Measurements from ENCODE around the gene KCNN3.

KCNN3 gene

DNA sequence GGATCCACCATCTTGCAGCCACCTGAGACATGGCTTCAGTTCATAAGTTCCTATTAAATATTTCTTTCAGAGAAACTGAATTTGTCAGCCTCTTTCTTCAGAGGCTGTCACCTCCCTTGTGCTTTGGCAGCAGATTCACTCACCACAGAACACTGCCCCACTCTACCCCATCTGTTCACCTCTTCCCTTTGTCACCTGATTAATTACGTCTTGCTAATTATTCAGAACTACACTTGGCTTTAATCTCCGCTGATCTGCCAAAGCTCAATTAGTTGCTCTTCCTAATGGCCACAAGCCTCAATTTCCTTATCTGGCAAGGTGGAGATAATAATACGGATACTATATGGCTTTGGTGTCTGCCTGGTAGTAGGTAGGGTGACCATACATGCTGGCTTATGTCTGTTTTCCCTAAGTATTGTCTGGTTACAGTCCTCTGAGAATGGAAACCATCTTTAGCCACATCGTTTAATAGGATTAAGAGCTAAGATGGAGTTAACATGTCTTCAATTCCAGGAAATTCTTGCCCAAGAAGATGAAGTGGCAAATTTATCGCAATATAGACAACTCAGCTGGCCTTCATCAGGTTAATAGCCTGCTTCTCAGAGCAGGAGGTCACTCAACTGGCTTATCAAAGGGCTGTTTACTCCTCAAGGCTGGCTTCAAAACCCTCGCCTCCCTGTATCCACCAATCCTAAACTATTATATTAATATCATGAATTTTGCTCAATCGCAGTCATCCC, 203.9 kb downstream of the KCNN3 start:
- Mint-ChIP-seq H3K4me3 (no peak overlapping the region), H3K9me3 (no peaks in the 10 kb centered on the region), H3K4me1 (no peaks in the 10 kb centered on the region), H3K36me3 (ENCODE audit: low read depth) (no peaks in the 10 kb centered on the region), H3K27me3 (ENCODE audit: low read depth, poor library complexity) (peaks cover 6% of the 10 kb centered on the region), H3K27ac (no peak overlapping the region)
- DNase-seq: no peak
- TF ChIP-seq, protein P1, sequence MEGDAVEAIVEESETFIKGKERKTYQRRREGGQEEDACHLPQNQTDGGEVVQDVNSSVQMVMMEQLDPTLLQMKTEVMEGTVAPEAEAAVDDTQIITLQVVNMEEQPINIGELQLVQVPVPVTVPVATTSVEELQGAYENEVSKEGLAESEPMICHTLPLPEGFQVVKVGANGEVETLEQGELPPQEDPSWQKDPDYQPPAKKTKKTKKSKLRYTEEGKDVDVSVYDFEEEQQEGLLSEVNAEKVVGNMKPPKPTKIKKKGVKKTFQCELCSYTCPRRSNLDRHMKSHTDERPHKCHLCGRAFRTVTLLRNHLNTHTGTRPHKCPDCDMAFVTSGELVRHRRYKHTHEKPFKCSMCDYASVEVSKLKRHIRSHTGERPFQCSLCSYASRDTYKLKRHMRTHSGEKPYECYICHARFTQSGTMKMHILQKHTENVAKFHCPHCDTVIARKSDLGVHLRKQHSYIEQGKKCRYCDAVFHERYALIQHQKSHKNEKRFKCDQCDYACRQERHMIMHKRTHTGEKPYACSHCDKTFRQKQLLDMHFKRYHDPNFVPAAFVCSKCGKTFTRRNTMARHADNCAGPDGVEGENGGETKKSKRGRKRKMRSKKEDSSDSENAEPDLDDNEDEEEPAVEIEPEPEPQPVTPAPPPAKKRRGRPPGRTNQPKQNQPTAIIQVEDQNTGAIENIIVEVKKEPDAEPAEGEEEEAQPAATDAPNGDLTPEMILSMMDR (IDR thresholded peaks at IDR 0.05): no peak

DNA sequence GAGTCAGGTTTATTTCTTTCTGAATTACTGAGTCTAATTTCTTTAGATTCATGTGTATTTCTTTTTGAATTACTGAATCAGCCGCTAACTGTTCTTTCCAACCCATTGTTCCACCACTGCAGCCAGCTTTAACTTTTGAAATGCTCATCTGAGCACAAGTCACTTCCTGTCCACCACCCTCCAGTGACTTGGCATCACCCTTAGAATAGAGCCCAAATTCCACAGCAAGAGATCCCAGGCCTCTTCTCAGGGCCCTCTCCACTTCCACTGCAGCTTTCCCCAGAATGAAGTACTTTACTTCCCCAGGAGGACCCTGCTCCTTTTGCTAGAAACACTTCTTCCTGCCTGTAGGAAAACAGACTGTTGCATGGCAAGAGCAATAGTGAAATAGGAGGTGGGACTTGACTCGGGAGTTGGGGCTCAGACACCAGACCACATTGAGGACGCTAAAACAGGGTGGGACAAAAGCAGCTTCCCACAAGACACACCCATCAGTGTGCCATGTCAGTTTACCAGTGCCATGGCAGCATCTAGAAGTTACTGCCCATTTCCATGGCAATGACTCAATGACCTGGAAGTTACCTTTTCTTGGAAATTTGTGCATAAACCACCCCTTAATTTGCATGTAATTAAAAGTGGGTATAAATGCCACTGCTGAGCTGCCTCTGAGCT, 205.6 kb downstream of the KCNN3 start:
- Mint-ChIP-seq H3K9me3 (no peaks in the 10 kb centered on the region), H3K4me3 (no peak overlapping the region), H3K4me1 (no peaks in the 10 kb centered on the region), H3K36me3 (ENCODE audit: low read depth) (no peaks in the 10 kb centered on the region), H3K27me3 (ENCODE audit: low read depth, poor library complexity) (peaks cover 11% of the 10 kb centered on the region), H3K27ac (no peak overlapping the region)
- TF ChIP-seq, protein P1 (IDR thresholded peaks at IDR 0.05): no peak
- no peak for DNase-seq

GRCh38 chr1:154663471-154664060, 206.5 kb downstream of the KCNN3 start:
- TF ChIP-seq, protein P1 (IDR thresholded peaks at IDR 0.05): no peak
- DNase-seq: no peak
- H3K36me3 Mint-ChIP-seq (ENCODE audit: low read depth): no peaks in the 10 kb centered on the region
- H3K4me1 Mint-ChIP-seq: no peaks in the 10 kb centered on the region
- no peak overlapping the region for H3K27ac Mint-ChIP-seq
- peaks cover 11% of the 10 kb centered on the region for H3K27me3 Mint-ChIP-seq (ENCODE audit: low read depth, poor library complexity)
- no peak overlapping the region for H3K4me3 Mint-ChIP-seq
- no peaks in the 10 kb centered on the region for H3K9me3 Mint-ChIP-seq

DNA sequence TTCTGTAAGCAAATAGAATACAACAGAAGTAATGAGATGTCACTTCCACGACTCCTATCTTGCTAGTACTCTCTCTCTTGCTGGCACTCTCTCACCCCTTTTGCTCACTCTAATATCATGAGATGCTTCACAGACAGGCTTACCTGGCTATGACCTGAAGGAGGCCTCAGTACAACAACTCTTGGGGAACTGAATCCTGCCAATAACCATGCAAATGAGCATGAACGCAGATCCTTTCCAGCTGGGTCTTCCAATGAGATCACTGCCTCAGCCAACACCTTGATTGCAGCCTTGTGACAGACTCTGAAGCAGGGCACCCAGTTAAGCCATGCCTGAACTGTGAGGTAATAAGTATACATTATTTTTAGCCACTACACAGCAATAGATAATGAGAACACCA, 209.0 kb downstream of the KCNN3 start:
- H3K27ac Mint-ChIP-seq: no peak overlapping the region
- peaks cover 25% of the 10 kb centered on the region for H3K27me3 Mint-ChIP-seq (ENCODE audit: low read depth, poor library complexity)
- H3K4me1 Mint-ChIP-seq: no peaks in the 10 kb centered on the region
- no peaks in the 10 kb centered on the region for H3K9me3 Mint-ChIP-seq
- no peaks in the 10 kb centered on the region for H3K36me3 Mint-ChIP-seq (ENCODE audit: low read depth)
- TF ChIP-seq, protein P1 (IDR thresholded peaks at IDR 0.05): no peak
- H3K4me3 Mint-ChIP-seq: no peak overlapping the region
- DNase-seq: no peak

DNA sequence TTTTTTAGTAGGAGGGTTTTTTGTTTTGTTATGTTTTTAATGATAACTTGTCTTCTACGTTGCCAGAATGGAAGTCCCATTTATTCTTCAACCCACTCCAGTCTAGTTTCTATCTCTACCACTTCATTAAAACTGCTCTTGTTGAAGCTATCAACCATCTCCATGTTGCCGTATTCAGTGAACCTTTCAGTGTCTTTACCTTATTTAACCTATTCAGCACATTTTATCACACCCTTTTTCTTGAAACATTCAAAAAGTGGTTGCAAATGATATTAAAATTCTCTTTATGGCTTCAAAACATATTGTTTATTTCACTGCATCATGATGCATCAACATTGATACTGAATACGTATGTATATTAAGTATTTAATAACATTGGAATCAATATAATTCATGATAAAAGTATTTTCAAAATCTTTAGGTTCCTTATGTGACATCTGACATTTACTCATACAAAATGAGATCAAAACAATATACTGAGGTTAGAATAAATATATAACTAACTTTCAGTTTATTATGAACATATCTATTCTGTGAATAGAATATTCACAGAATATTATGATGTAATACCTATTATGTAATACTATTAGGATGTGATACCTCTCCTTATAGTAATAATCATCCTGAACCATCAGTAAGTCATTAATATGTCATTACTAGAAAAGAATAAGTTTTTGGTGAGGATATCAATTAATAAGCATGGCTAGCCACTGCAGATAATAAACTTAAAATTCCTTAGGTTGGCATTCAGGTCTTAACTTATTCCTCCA, 210.1 kb downstream of the KCNN3 start:
- H3K4me1 Mint-ChIP-seq: no peaks in the 10 kb centered on the region

More for the DNA sequence above, 210.1 kb downstream of the KCNN3 start:
- DNase-seq: no peak
- Mint-ChIP-seq H3K9me3 (peaks cover 4% of the 10 kb centered on the region), H3K4me3 (no peak overlapping the region), H3K36me3 (ENCODE audit: low read depth) (no peaks in the 10 kb centered on the region), H3K27ac (no peak overlapping the region), H3K27me3 (ENCODE audit: low read depth, poor library complexity) (peaks cover 27% of the 10 kb centered on the region)
- TF ChIP-seq, protein P1 (IDR thresholded peaks at IDR 0.05): no peak
